NT2/D1 (cell line): ENCODE results near the gene TMEM132A.

Experiments used
- DNase-seq: peaks from one replicate; pipeline ENCODE4 v3.0.0-alpha.2; 2011; ENCODE audit warnings: low read depth, low spot score
- H3K27me3 ChIP-seq: 2 replicates; pipeline ENCODE4 v1.6.0; 2011; ENCODE audit warnings: mild to moderate bottlenecking; ENCODE audit not compliant: insufficient read length, insufficient read depth
- H3K36me3 ChIP-seq: 2 replicates; pipeline ENCODE4 v1.6.1; 2011; ENCODE audit warnings: mild to moderate bottlenecking, low read length, mixed read lengths; ENCODE audit not compliant: insufficient read depth, insufficient read length
- H3K4me1 ChIP-seq: 2 replicates; pipeline ENCODE4 v1.5.1; 2011; ENCODE audit not compliant: insufficient read depth, insufficient read length
- H3K4me3 ChIP-seq: 2 replicates; pipeline ENCODE4 v1.5.1; 2011; ENCODE audit warnings: low read depth; ENCODE audit not compliant: insufficient read length
- H3K9ac ChIP-seq: 2 replicates; pipeline ENCODE4 v1.6.0; 2011; ENCODE audit warnings: low read depth; ENCODE audit not compliant: insufficient read length
- H3K9me3 ChIP-seq: 2 replicates; pipeline ENCODE4 v1.5.1; 2011; ENCODE audit warnings: mild to moderate bottlenecking, low read length; ENCODE audit not compliant: insufficient read depth
- SUZ12 ChIP-seq: IDR thresholded peaks from 2 replicates; pipeline ENCODE4 v1.6.1; 2011; ENCODE audit not compliant: insufficient read length, insufficient read depth; ENCODE audit errors: extremely low read depth
- YY1 ChIP-seq: IDR thresholded peaks from 2 replicates; pipeline ENCODE4 v1.6.1; 2011; ENCODE audit not compliant: insufficient read length, insufficient read depth
- ZNF274 ChIP-seq: IDR thresholded peaks from 2 replicates; pipeline ENCODE4 v1.6.1; 2011; ENCODE audit warnings: mild to moderate bottlenecking, low read depth, low read length

Gene TMEM132A

DNA sequence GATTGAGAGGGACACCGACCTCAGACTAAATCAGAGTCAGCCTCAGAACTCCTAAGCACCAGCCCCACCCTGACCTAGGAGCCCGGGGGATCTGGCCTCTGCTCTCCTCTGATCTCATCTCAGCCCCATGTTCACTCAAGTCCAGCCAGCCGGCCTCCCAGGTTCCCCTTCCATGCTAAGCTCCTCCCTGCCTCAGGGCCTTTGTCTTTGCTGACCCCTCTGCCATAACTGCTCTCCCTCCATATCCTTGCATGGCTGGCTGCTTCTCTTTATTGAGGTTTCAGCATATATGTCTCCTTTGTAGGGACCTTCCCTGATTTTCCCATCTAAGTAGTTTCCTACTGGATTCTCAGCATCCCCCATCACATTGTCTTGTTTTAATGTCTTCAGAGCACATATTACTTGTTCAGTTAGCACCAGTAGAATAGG lies 28.5 kb downstream of the TMEM132A start:
- H3K27me3 ChIP-seq, result peaks cover 15% of the 10 kb centered on the region
- no peak for TF ChIP-seq YY1
- TF ChIP-seq SUZ12, result no peak
- TF ChIP-seq ZNF274, result no peak
- H3K36me3 ChIP-seq, result no peaks in the 10 kb centered on the region
- H3K9me3 ChIP-seq, result no peaks in the 10 kb centered on the region
- peak overlapping the region; percentile 65 for H3K4me3 ChIP-seq
- peaks cover 13% of the 10 kb centered on the region for H3K4me1 ChIP-seq
- peak overlapping the region; percentile 79 for H3K9ac ChIP-seq
- DNase-seq, result no peak

DNA sequence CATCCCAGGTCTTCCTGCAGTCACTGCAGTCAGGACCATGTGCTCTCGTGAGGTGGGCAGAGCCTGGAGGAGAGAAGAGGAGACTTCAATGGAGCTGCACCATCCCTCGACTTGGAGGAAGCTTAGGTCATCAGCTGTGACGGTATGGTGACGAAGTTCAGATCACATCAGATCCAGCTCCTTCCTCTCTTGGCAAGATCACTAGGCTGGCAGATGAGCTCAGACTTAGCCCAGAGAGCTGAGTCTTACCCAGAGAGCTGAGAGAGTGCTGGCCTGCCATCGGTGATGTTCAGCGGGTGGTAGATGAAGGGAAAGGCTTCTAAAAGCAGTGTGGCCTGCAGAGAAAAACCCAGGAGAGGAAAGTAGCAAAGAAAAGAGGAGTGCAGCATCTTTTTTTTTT lies 29.5 kb downstream of the TMEM132A start:
- Histone ChIP-seq H3K9ac (no peak overlapping the region), H3K27me3 (peaks cover 15% of the 10 kb centered on the region), H3K9me3 (no peaks in the 10 kb centered on the region), H3K4me3 (no peak overlapping the region), H3K36me3 (no peaks in the 10 kb centered on the region), H3K4me1 (peaks cover 13% of the 10 kb centered on the region)
- DNase-seq, result no peak
- TF ChIP-seq SUZ12, result no peak
- TF ChIP-seq YY1, result no peak
- no peak for TF ChIP-seq ZNF274

DNA sequence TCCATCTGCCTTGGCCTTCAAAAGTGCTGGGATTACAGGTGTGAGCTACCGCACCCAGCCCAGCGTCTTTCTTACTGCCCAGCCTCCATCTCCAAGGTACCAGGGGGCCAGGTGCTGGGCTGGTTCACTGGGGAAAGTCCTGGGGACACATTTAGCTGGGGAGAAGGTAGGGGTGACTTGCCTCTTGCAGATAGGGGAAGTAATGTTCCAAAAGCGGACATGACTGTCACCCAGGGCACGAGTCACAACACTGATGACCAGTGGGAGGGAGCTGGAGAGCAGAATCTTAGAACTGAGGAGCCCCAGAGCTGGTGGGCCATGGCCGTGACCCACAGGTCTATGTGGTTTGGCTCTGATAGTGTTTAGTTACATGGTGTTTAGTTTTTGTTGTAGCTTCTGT lies 30.2 kb downstream of the TMEM132A start:
- no peak for DNase-seq
- TF ChIP-seq ZNF274 (no peak), SUZ12 (no peak), YY1 (no peak)
- Histone ChIP-seq H3K27me3 (peaks cover 15% of the 10 kb centered on the region), H3K9ac (no peak overlapping the region), H3K4me3 (no peak overlapping the region), H3K36me3 (no peaks in the 10 kb centered on the region), H3K4me1 (peaks cover 13% of the 10 kb centered on the region), H3K9me3 (no peaks in the 10 kb centered on the region)

GRCh38 chr11:60955571-60955970 lies 31.3 kb downstream of the TMEM132A start:
- TF ChIP-seq YY1 (no peak), ZNF274 (no peak), SUZ12 (no peak)
- no peak for DNase-seq
- Histone ChIP-seq H3K9ac (no peak overlapping the region), H3K4me1 (peaks cover 10% of the 10 kb centered on the region), H3K4me3 (no peak overlapping the region), H3K9me3 (no peaks in the 10 kb centered on the region), H3K27me3 (peaks cover 12% of the 10 kb centered on the region), H3K36me3 (no peaks in the 10 kb centered on the region)

GRCh38 chr11:60957188-60957587 lies 32.9 kb downstream of the TMEM132A start:
- Histone ChIP-seq H3K9me3 (no peaks in the 10 kb centered on the region), H3K4me3 (no peak overlapping the region), H3K9ac (no peak overlapping the region), H3K36me3 (no peaks in the 10 kb centered on the region), H3K4me1 (peaks cover 10% of the 10 kb centered on the region), H3K27me3 (peaks cover 6% of the 10 kb centered on the region)
- TF ChIP-seq YY1 (no peak), SUZ12 (no peak), ZNF274 (no peak)
- DNase-seq, result no peak

DNA sequence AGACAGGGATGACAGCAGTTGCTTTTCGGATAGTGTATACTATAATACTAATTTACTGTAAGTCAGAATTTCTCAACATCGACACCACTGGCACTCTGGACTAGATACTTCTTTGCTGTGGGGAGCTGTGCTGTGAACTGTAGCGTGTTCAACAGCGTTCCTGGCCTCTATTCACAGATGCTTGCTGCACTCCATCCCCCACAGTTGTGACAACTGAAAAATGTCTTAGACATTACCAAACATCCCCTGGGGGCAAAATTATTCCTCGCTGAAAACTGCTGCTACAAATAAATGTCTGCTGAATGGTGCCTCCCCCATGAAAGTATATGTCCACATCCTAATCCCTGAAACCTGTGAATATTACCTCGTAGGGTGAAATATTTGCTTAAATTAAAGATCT lies 35.2 kb downstream of the TMEM132A start:
- Histone ChIP-seq H3K9ac (no peak overlapping the region), H3K4me1 (peaks cover under 1% of the 10 kb centered on the region), H3K27me3 (peaks cover 3% of the 10 kb centered on the region), H3K9me3 (no peaks in the 10 kb centered on the region), H3K36me3 (no peaks in the 10 kb centered on the region), H3K4me3 (no peak overlapping the region)
- no peak for TF ChIP-seq SUZ12
- no peak for TF ChIP-seq ZNF274
- TF ChIP-seq YY1, result no peak
- DNase-seq, result no peak

DNA sequence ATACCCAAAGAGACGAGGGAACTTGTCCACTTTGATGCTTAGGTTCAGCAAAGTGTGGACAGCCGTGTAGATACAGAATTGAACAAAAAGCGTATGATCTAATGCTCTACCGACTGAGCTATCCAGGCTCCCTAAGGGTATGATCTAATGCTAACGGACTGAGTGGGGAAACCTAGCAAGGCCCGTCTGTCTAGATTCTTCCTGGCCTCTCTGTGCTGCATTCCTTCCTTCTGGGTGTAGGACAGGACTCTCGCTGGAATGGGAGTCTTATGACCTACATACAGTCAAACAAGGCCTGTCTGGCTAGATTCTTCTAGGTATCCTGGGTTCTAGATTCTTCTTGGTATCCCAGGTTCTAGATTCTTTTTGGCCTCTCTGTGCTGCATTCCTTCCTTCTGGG lies 36.1 kb downstream of the TMEM132A start:
- no peak for DNase-seq
- Histone ChIP-seq H3K9ac (no peak overlapping the region), H3K4me1 (no peaks in the 10 kb centered on the region), H3K36me3 (no peaks in the 10 kb centered on the region), H3K27me3 (peaks cover 3% of the 10 kb centered on the region), H3K9me3 (no peaks in the 10 kb centered on the region), H3K4me3 (no peak overlapping the region)
- TF ChIP-seq SUZ12, result no peak
- TF ChIP-seq YY1, result no peak
- TF ChIP-seq ZNF274, result no peak
